Esophagus squamous epithelium (tissue), 5 donors: ENCODE results near the gene CDH13. TPM values are rescaled to one million over a fixed set of nuclear protein-coding genes. Genes with fewer than 3 reads are reported as not detected.

Source experiments
- DNase-seq: peaks from one replicate; lab custom pipeline; 2025; lab: John Stamatoyannopoulos, UW
- H3K27ac ChIP-seq, 4 donors: fragments of 200-600 bp; sonication (generic); one replicate each; pipeline ENCODE4 v1.5.1; 2016 to 2019; ENCODE audit warnings: mild to moderate bottlenecking in 1 of 4
- H3K27me3 ChIP-seq, 4 donors: fragments of 200-600 bp; sonication (generic); 1 replicate in 3 of 4; 2 replicates in 1 of 4; pipeline versions ENCODE4 v1.5.1 to v1.6.0; 2017 to 2021; ENCODE audit warnings: antibody characterized with exemption in 1 of 4
- H3K36me3 ChIP-seq, 3 donors: fragments of 200-600 bp; sonication (generic); one replicate each; pipeline ENCODE4 v1.5.1; 2016 to 2019
- H3K4me1 ChIP-seq, 3 donors: fragments of 200-600 bp; sonication (generic); one replicate each; pipeline ENCODE4 v1.5.1; 2017 to 2019
- H3K4me3 ChIP-seq, 4 donors: fragments of 200-600 bp; sonication (generic); 1 replicate in 3 of 4; 2 replicates in 1 of 4; pipeline ENCODE4 v1.5.1; 2016 to 2019; ENCODE audit warnings: mild to moderate bottlenecking in 2 of 4, moderate library complexity in 1 of 4
- H3K9me3 ChIP-seq, 3 donors: fragments of 200-600 bp; sonication (generic); one replicate each; pipeline ENCODE4 v1.5.1; 2016 to 2019
- CTCF ChIP-seq, 6 experiments: fragments of 450-650 bp in 4 of 6; fragments of 200-600 bp in 2 of 6; sonication (generic) in 2 of 6; IDR thresholded peaks; one replicate each; pipeline ENCODE4 v1.5.1; 2016 to 2019; ENCODE audit warnings: antibody characterized with exemption in 6 of 6, mild to moderate bottlenecking in 4 of 6, moderate library complexity in 4 of 6
- POLR2A ChIP-seq, 4 donors: fragments of 450-650 bp; IDR thresholded peaks; one replicate each; pipeline ENCODE4 v1.6.1; 2017; ENCODE audit warnings: antibody characterized with exemption in 4 of 4, mild to moderate bottlenecking in 4 of 4, moderate library complexity in 3 of 4
- WGBS, 2 donors: methylation state at CpG; one replicate each; pipeline ENCODE4 v1.1.5; 2018; 5-methylcytosine and 5-hydroxymethylcytosine counted together
- intact Hi-C: fragments of 100-400 bp; cut with DNase I; formaldehyde crosslinking; loops from one replicate; pipeline ENCODE4 v1.15.0; 2022
- total RNA-seq, 4 donors: library from RNA; depleted of rRNA; stranded (reverse); fragments of >200 nt; gene quantifications; one replicate each; pipeline ENCODE4 v1.1.0, GENCODE V29; 2016
- donor health status: DM: yes; HTN: yes; CAD: no.

The CDH13 gene
- total RNA-seq, 4 donors from 2014 or later: 6.9 to 31.9 (median 21.1) TPM

GRCh38 chr16:82641336-82641984, 14.7 kb downstream of the CDH13 start:
- Histone ChIP-seq H3K27me3 (no peaks in the 10 kb centered on the region), H3K27ac (no peak overlapping the region), H3K4me1 (peaks cover 0 to 23% (median 2%) of the 10 kb centered on the region in 3 donors), H3K4me3 (no peak overlapping the region), H3K9me3 (no peaks in the 10 kb centered on the region), H3K36me3 (no peaks in the 10 kb centered on the region)
- 85 to 86% methylated on average over 6 of the region's 6 CpGs for WGBS, 2 donors
- no peak for TF ChIP-seq CTCF (IDR thresholded peaks at IDR 0.05)
- no peak for TF ChIP-seq POLR2A (IDR thresholded peaks at IDR 0.05)
- intact Hi-C loops: no loop called here
- no peak for DNase-seq

GRCh38 chr16:82643136-82643535, 16.4 kb downstream of the CDH13 start:
- TF ChIP-seq CTCF (IDR thresholded peaks at IDR 0.05): no peak
- TF ChIP-seq POLR2A (IDR thresholded peaks at IDR 0.05): no peak
- no peak overlapping the region for H3K4me3 ChIP-seq
- intact Hi-C loops: no loop called here
- no peaks in the 10 kb centered on the region for H3K9me3 ChIP-seq
- H3K4me1 ChIP-seq: peaks cover 0 to 6% (median under 1%) of the 10 kb centered on the region in 3 donors
- no peak for DNase-seq
- WGBS, 2 donors: 79 to 87% methylated on average over 4 of the region's 4 CpGs
- no peaks in the 10 kb centered on the region for H3K36me3 ChIP-seq
- H3K27me3 ChIP-seq: no peaks in the 10 kb centered on the region
- H3K27ac ChIP-seq: no peak overlapping the region

- no peaks in the 10 kb centered on the region for H3K9me3 ChIP-seq
- 70 to 80% methylated on average over 8 to 10 of the region's 10 CpGs for WGBS, 2 donors
- intact Hi-C loops: no loop called here
- no peaks in the 10 kb centered on the region for H3K36me3 ChIP-seq
- no peaks in the 10 kb centered on the region for H3K27me3 ChIP-seq
- no peaks in the 10 kb centered on the region for H3K4me1 ChIP-seq
- no peak for DNase-seq
- no peak overlapping the region for H3K27ac ChIP-seq
- TF ChIP-seq POLR2A (IDR thresholded peaks at IDR 0.05): no peak
- no peak for TF ChIP-seq CTCF (IDR thresholded peaks at IDR 0.05)
- H3K4me3 ChIP-seq: no peak overlapping the region
Observed at GRCh38 chr16:82643936-82644630, 17.3 kb downstream of the CDH13 start.

- no peaks in the 10 kb centered on the region for H3K4me1 ChIP-seq
- H3K27me3 ChIP-seq: no peaks in the 10 kb centered on the region
- TF ChIP-seq POLR2A (IDR thresholded peaks at IDR 0.05) (no peak), CTCF (IDR thresholded peaks at IDR 0.05) (no peak)
- no peak overlapping the region for H3K27ac ChIP-seq
- intact Hi-C loops: no loop called here
- H3K4me3 ChIP-seq: no peak overlapping the region
- no peaks in the 10 kb centered on the region for H3K9me3 ChIP-seq
- WGBS, 2 donors: 80 to 94% methylated on average over 3 of the region's 3 CpGs
- H3K36me3 ChIP-seq: no peaks in the 10 kb centered on the region
- DNase-seq: no peak
Observed at GRCh38 chr16:82646504-82646903, 19.7 kb downstream of the CDH13 start.

GRCh38 chr16:82649766-82650165, 23.0 kb downstream of the CDH13 start:
- 75% methylated on average over 3 of the region's 3 CpGs for WGBS, 2 donors
- Histone ChIP-seq H3K9me3 (no peaks in the 10 kb centered on the region), H3K36me3 (no peaks in the 10 kb centered on the region), H3K27me3 (no peaks in the 10 kb centered on the region), H3K4me1 (peaks cover 0 to 17% (median 5%) of the 10 kb centered on the region in 3 donors), H3K4me3 (no peak overlapping the region), H3K27ac (no peak overlapping the region)
- TF ChIP-seq CTCF (IDR thresholded peaks at IDR 0.05) (no peak), POLR2A (IDR thresholded peaks at IDR 0.05) (no peak)
- DNase-seq: no peak
- intact Hi-C loops: no loop called here
